Measurements from ENCODE around the gene ESRRB.

Gene ESRRB

DNA sequence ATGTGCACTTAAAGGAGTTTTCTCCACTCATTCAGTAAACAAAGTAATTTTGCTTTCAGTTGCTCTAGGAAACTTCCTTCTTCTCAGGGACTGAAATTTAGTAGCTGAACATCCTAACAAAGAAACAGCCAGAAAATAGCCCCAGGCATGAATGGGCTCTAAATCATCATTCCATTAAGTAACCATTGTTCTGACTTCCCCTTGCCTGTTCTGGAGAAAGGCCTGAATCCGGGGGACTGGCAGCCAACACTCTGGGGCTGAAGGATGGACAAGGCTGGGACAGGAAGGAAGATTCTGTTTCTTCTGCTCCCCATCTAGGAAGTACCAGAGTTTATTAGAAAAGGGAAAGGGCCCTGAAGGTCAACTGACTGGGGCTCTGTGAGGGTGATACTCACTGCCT, 104.5 kb downstream of the ESRRB start:
- in situ Hi-C loops (cut with MboI; ENCODE audit: low pct_unique_long_range_greater_than_20kb, low sequenced_read_pairs): no loop called here
- DNase-seq: no peak

DNA sequence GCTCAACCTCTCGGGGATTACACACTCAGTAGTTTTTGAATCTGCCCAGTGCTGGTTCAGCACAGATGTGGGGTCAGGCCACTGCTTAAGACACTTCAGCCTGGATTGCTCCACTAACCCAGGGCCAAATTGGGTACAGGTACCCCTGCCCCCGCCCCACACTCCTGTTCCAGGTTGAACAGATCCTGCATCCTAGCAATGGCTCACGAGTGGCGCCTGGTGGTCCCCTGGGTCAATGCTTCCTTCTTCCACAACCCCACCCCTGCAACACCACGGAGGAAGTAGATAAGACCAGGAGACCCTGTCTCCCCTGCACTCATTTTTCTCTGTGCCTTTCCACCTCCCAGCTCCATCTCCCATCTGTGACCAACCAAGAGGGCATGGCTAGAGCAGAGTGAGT, 108.4 kb downstream of the ESRRB start:
- peak; percentile 11 for DNase-seq

DNA sequence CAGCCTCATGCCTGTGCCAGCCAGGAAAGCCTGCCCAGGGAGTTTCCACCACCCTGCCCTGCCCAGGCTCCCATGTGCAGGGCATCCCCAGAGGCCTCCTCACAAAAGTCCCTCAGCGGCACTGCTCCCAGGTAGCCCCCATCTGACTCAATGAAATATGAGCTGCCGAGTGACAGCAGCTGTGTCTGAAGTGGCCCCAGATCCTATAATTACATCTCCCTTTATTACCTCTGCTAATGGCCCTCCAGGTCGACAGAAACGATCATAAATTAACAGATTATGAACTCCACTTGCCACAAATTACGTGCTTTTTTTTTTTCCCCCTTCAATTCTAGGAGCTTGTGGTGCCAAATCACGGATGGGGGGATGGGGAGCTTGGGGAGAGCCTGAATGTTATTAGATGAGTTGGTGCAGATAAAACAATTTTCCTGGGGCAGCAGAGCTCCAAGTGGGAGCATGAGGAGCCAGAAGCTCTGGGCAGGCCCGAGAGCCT, 110.4 kb downstream of the ESRRB start:
- in situ Hi-C loops (cut with MboI; ENCODE audit: low pct_unique_long_range_greater_than_20kb, low sequenced_read_pairs): no loop called here
- DNase-seq: no peak

More for the DNA sequence above, 108.4 kb downstream of the ESRRB start:
- in situ Hi-C loops (cut with MboI; ENCODE audit: low pct_unique_long_range_greater_than_20kb, low sequenced_read_pairs): no loop called here

DNA sequence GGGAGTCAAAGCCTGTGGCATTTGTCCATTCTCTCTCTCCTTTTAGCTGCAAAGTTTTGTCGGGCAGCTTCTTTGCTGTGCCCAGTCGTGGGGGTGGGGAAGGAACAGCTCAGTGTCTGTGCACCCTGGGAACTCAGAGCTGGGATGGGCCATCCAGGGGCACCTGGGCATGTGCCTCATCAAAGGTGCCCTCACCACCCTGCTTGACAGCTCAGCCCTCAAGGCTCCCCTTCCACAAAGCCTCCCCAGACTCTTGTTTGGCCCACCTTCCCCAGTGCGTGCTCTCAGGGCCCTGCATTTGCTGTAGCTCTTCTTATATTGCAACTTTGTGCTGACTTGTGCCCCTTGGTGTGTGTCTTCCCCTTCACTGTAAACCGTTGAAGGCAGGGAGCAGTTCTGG, 112.6 kb downstream of the ESRRB start:
- in situ Hi-C loops (cut with MboI; ENCODE audit: low pct_unique_long_range_greater_than_20kb, low sequenced_read_pairs): no loop called here
- no peak for DNase-seq

DNA sequence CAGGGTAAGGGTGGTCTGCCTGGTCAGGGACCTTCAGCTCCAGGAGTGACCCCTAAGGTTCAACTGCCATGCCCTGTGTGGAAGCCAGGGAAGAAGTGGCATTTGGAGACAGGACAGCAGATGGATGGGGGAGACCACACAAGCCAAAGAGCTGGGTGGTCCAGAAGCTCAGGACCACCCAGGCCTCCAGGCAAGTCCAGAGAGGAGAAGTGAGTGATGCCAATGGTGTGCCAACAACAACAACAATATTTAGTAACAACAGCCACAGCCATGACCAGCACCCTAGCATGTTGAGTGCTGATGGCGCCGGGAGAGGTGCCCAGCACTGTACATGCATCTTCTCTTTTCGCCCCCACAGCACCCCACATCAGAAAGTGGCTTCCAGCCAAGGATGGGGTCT, 113.7 kb downstream of the ESRRB start:
- in situ Hi-C loops (cut with MboI; ENCODE audit: low pct_unique_long_range_greater_than_20kb, low sequenced_read_pairs): no loop called here
- no peak for DNase-seq

DNA sequence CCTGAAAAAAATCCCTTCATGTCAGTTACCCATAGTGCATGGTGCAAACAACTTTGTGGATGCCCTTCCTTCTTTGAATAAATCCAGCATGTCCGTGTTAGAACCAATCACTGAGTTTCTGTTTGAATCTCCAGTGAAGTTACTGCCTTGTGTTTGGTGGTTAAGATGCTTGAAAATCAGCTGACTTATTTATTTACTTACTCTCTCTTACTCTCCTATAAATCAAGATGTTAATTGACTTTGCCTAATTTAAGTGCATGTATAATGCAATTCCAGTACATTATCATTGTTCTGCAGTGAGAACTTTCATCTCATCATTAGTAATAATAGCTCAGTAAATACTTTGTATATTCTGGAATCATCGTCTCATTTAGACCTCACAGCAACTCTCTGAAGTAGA, 114.2 kb downstream of the ESRRB start:
- in situ Hi-C loops (cut with MboI; ENCODE audit: low pct_unique_long_range_greater_than_20kb, low sequenced_read_pairs): no loop called here
- no peak for DNase-seq

DNA sequence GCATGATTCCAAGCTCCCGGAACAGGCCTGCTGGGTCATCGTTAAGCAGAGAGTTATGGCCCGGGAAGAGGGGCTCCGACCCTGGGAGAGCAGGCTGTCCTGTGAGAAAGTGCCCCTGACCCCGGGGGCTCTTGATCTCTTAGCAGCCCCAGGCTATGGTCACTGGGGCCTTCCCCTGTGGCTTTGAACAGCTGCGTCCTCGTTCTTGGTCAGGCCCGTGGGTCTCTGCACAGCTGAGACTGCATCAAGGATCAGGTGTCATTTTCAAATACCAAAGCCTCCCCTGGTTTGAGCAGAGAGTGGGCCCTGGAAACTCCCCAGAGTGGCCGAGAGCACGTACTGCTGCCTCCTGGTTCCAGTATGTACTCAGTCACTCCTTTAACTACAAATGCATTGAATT, 114.8 kb downstream of the ESRRB start:
- DNase-seq: no peak

DNA sequence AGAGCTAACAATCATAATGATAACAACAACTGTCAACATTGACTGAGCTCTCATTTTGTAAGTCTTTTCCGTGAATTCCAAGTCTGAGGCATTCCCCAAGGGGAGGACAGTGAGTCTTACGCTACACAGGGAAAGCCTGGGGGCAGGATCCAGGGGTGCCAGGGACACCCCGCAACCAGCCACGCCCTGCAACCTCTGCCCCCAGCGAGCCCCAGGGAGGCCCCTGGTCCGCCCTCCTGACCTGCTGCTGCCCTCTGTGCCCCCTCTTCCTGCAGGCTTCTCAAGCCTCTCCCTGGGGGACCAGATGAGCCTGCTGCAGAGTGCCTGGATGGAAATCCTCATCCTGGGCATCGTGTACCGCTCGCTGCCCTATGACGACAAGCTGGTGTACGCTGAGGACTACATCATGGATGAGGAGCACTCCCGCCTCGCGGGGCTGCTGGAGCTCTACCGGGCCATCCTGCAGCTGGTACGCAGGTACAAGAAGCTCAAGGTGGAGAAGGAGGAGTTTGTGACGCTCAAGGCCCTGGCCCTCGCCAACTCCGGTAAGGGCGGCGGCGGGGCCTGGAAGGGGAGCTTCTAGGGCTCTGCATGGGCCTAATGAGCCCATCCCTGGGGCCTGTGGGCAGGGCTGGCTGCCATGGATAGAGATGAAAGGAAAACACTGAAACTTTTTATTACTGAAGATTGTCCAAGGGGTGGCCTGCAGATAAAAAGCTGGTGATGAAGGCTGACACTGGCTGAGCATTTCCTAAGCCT, 115.4 kb downstream of the ESRRB start:
- DNase-seq: no peak
- in situ Hi-C loops (cut with MboI; ENCODE audit: low pct_unique_long_range_greater_than_20kb, low sequenced_read_pairs): no loop called here

More for the DNA sequence above, 114.8 kb downstream of the ESRRB start:
- in situ Hi-C loops (cut with MboI; ENCODE audit: low pct_unique_long_range_greater_than_20kb, low sequenced_read_pairs): no loop called here

DNA sequence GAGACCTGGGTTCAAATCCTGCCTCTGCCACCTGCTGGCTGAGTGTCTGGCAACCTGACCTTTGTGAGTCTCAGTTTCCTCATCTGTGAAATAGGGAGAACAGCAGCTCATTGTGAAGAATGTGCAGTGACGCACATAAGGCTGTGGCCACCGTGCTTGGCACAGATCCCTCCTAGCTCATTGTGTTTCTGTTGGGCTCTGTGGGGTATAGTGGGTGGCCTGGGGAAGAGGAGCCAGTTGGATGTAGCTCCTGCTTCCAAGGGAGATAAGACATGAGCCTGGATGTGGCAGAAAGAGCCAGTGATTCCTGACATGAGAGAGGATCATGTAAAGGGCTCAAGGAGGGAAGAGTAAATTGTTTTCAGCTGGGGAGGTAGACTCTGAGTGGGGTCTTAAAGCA, 120.0 kb downstream of the ESRRB start:
- in situ Hi-C loops (cut with MboI; ENCODE audit: low pct_unique_long_range_greater_than_20kb, low sequenced_read_pairs): no loop called here
- no peak for DNase-seq

DNA sequence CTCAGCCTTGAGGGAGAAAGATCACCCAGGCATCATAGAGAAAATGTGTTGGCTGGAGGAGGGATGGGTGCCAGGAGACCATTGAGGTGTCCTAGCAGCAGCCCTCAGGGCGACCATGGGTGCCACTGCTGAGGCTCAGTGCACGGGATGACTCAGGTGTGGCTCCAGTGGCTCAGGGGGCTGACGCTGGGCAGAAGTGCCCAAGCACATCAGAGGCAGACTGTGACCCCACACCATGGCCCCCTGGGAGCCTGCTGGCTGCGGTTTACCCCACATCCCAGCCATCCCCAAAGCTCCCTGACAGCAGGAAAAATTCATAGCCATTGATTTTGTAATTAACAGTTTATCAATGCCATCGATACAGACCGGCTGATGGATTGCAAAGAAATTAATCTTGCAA, 120.7 kb downstream of the ESRRB start:
- in situ Hi-C loops (cut with MboI; ENCODE audit: low pct_unique_long_range_greater_than_20kb, low sequenced_read_pairs): no loop called here
- no peak for DNase-seq

DNA sequence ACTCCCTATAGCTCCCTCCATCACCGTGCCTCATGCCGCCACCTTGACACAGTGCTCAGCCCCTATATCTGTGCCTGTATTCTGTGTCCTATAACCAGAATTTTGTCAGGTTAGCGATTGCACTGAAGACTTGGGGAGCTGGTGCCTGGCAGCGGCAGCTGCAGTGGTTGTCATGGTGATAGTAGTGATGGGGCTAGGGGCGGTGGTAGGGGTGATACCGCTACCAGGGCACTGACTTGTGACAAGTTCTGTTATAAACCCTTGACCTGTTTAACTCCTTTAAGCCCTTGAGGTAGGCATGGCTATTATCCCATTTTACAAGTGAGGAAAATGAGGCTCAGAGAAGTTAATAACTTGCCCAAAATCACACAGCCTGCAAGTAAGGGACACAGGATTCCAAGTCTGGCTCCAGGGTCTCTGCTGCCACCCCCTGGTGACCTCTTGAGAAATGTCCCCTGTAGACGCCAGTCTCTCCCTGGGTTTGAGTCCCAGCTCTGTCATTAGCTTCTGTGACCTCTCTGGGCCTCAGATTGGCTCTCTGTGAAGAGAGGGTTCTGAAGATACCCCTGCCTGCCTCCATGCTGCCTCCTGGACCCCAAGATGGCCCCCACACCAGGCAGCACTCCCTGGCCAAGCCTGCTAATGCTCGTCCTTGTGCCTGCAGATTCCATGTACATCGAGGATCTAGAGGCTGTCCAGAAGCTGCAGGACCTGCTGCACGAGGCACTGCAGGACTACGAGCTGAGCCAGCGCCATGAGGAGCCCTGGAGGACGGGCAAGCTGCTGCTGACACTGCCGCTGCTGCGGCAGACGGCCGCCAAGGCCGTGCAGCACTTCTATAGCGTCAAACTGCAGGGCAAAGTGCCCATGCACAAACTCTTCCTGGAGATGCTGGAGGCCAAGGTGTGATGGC, 121.9 kb downstream of the ESRRB start:
- DNase-seq: no peak

DNA sequence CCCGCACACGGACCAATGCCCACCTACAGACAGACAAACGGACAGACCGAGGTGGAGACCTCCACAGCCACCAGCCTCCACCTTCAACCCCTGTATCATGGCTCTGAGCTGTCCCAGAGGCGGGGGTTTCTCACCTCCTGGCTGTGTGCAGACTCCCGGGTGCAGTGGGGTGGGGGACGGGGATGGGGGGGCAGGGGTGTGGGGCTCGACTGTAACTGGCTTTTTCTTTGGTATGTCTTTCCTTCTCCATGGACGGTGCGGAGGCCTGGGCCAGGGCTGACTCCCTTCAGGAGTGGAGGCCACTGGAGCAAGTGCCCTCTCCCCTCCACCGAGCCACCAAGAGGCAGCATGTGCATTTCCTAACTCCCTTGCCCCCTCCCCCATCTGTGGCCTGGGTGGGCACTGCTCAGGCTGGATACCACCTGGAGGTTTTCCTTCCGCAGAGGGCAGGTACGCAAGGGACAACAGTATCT, 122.6 kb downstream of the ESRRB start:
- DNase-seq: no peak
- in situ Hi-C loops (cut with MboI; ENCODE audit: low pct_unique_long_range_greater_than_20kb, low sequenced_read_pairs): no loop called here

More for the DNA sequence above, 121.9 kb downstream of the ESRRB start:
- in situ Hi-C loops (cut with MboI; ENCODE audit: low pct_unique_long_range_greater_than_20kb, low sequenced_read_pairs): no loop called here

DNA sequence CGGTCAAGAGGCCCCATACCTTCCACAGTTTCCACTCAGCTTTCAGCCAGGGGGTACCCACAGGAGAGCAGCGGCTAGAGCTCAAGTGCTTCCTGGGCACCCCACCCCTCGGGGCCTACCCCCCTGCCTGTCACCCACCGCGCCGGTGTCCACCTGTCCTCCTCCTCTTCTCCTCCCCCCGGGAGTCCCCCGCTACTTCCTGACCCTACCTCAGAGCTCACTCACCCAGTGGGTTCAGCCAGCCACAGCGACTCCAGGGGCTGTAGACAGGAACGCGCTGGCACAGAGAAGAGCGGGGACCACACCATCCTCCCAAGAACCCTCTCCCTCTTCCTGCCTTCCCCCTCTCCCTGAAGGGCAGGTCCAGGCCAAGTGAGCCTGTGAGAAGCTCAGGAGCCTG, 123.0 kb downstream of the ESRRB start:
- in situ Hi-C loops (cut with MboI; ENCODE audit: low pct_unique_long_range_greater_than_20kb, low sequenced_read_pairs): no loop called here
- DNase-seq: no peak

DNA sequence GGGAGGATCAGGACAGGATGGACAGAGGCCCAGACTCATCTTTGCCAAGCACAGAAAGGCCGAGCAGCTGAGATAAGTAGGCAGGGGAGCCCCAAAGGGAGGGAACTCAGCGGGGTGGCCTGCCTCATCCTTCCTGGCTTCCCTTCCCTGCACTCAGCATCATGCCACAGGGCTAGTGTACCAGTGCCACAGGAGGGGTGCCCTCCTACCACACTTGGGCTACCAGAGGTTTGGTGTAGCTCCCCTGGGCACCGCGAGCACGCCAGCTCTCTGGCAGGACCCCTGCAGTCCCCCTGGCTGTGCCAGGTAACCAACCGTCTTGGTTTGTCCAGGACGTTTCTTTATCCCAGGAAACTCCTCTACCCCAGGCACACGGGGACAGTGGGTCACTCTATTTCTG, 123.5 kb downstream of the ESRRB start:
- DNase-seq: no peak
- in situ Hi-C loops (cut with MboI; ENCODE audit: low pct_unique_long_range_greater_than_20kb, low sequenced_read_pairs): no loop called here

DNA sequence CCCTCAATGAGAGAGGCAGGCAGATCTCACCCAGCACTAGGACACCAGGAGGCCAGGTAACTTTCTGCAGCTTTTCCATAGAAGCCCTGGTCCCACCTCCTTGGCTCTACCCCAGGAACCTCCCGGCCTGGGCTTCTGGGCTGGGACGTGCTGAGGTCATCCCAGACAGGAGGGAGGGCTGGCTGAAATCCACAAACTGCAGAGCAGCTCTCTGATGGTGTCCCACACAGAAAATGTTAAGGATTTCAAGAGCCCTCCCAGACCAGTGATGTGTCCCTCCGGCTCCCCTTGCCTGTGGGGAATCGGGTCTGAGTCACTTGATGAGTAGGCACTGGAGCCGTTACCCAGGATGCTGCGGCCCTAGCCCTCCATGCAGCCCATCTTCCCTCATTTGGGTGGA, 124.1 kb downstream of the ESRRB start:
- DNase-seq: no peak

DNA sequence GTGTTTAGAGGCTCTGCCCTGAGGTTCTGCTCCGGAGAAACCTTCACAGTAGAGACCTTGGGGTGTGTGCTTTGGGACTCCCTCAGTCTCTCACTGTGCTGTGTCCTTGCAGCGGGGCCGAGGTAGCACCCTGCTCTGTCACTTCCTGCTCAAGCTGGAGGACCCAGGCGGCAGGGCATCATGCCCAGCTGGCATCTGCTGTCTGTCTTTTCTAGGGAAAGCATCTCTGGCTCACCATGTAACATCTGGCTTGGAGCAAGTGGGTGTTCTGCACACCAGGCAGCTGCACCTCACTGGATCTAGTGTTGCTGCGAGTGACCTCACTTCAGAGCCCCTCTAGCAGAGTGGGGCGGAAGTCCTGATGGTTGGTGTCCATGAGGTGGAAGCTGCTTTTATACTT, 124.5 kb downstream of the ESRRB start:
- no peak for DNase-seq
- in situ Hi-C loops (cut with MboI; ENCODE audit: low pct_unique_long_range_greater_than_20kb, low sequenced_read_pairs): no loop called here

More for the DNA sequence above, 124.1 kb downstream of the ESRRB start:
- in situ Hi-C loops (cut with MboI; ENCODE audit: low pct_unique_long_range_greater_than_20kb, low sequenced_read_pairs): no loop called here

DNA sequence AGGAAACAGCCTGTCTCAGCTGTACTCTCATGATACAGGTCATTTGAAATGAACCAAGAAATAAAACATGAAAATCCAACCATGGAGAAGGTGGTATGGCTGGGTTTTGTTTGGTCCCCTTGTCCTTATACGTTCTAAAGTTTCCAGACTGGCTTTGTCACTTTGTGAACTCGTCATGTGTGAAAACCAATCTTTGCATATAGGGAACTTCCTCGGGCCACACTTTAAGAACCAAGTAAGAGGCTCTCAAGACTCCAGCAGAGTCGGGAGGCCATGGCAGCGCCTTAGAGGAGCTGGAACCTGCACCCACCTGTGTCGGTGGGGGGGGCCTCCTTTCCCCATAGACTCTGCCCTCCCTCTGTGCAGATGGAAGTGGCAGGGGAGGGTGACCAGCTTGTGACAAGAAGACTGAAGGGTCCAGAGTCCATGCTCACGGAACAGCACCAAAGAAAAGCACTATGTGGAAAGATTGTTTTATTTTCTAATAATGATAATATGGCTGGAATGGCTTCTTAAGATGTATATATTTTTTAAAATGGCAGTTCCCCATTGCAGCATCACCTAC, 125.3 kb downstream of the ESRRB start:
- DNase-seq: no peak
- in situ Hi-C loops (cut with MboI; ENCODE audit: low pct_unique_long_range_greater_than_20kb, low sequenced_read_pairs): no loop called here

DNA sequence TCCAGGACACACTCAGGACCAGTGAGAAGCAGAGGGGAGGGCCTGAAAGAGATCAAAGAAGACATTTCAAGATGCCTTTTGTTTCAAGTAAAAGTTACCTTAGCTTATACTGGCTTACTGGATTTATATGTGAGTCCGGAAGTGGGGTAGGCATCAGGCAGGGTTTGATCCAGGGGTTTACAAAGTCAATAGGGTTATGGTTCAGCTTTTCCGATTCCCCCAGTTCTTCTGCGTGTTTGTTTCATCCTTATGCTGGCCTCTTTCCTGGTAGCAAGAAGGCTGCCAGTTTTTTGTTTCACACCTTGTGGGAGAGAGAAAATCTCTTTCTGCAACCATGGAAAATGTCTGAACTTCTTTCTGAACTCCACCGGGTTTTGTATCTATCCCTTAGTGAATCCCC, 126.3 kb downstream of the ESRRB start:
- DNase-seq: no peak
- in situ Hi-C loops (cut with MboI; ENCODE audit: low pct_unique_long_range_greater_than_20kb, low sequenced_read_pairs): no loop called here

DNA sequence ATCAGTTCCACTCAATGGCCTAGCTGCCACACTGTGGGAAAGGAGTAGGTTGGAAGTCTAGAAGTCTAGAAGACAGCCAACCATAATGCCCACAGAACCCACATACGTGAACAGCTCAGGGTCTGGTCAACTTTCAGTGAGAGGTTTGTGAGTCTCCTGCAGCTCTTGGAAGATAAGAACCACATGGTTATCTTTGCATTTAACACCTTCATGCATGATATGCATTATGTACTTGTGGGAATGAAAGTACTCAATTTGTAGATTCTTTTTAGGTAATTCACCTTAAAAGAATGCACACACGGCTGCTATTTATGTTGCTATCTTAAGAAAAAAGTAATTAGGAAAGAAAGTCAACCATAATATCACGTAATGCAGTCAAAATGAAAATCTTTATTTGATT, 126.7 kb downstream of the ESRRB start:
- no peak for DNase-seq
- in situ Hi-C loops (cut with MboI; ENCODE audit: low pct_unique_long_range_greater_than_20kb, low sequenced_read_pairs): no loop called here

DNA sequence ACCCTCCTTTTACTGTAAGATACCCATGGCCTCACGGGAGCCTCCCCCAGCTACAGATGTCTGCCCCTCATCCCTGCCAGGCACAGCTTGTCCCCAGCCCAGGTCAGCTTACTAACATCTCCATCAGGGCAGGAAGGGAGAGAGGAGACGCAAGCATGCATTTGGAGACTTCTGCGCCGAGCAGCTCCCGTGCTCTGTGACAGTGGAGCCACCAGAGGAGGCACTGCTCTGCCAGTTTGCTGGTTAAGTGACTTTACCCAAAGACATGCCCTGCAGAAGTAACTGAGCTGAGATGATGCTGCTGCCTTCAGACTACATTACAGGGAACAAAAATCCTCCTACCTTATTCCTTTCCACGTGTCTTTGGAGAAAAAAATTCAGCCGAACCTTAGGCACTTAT, 133.4 kb downstream of the ESRRB start:
- no peak for DNase-seq
- in situ Hi-C loops (cut with MboI; ENCODE audit: low pct_unique_long_range_greater_than_20kb, low sequenced_read_pairs): no loop called here
